PC-9 (cell line): ENCODE measurements around the gene ATXN8OS. TPM values are rescaled to one million over a fixed set of nuclear protein-coding genes. Genes with fewer than 3 reads are reported as not detected.
"Not testable (repeated sequence)": the region's sequence is repeated elsewhere in the genome, so short reads cannot be mapped to it uniquely, and the experiment has no call there.

Experiments used
- BruUV-seq: library from RNA; stranded (reverse); fragments of 400-500 nt; replicated peaks from 2 replicates; lab custom pipeline; 2021; lab: Mats Ljungman, UMichigan
- CTCF ChIA-PET: fragments of 300-600 bp; sonication (Branson Sonifier 250); formaldehyde crosslinking; loops from one replicate; lab custom pipeline; 2022; ENCODE audit warnings: antibody characterized with exemption; lab: Charles Lee
- POLR2A ChIA-PET: fragments of 300-600 bp; sonication (Branson Sonifier 250); formaldehyde crosslinking; loops from one replicate; lab custom pipeline; 2022; ENCODE audit warnings: antibody characterized with exemption; ENCODE audit not compliant: unreplicated experiment; lab: Charles Lee
- DNase-seq, 2 experiments: peaks; one replicate each; pipeline versions ENCODE4 v3.0.0 to v3.0.0-alpha.2; 2015 to 2022; ENCODE audit warnings: mixed read lengths in 1 of 2
- H2AFZ ChIP-seq: fragments of 200-600 bp; sonication (generic); 2 replicates; pipeline ENCODE4 v1.8.1; 2017; ENCODE audit warnings: antibody characterized with exemption
- H3F3A ChIP-seq: fragments of 200-600 bp; sonication (generic); 2 replicates; pipeline ENCODE4 v1.8.1; 2017; ENCODE audit warnings: antibody characterized with exemption, mild to moderate bottlenecking, low read depth; ENCODE audit not compliant: insufficient read depth
- H3K27ac ChIP-seq: fragments of 200-600 bp; sonication (generic); 2 replicates; pipeline ENCODE4 v1.6.1; 2016; ENCODE audit warnings: mixed run types
- H3K27me3 ChIP-seq: fragments of 200-600 bp; sonication (generic); 2 replicates; pipeline ENCODE4 v1.6.1; 2016; ENCODE audit warnings: low read depth, mixed run types; ENCODE audit not compliant: insufficient read depth
- H3K36me3 ChIP-seq: fragments of 200-600 bp; sonication (generic); 2 replicates; pipeline ENCODE4 v1.6.1; 2016; ENCODE audit warnings: low read depth, mixed run types
- H3K4me1 ChIP-seq: fragments of 200-600 bp; sonication (generic); replicated peaks from 2 replicates; pipeline ENCODE4 v1.6.1; 2016; ENCODE audit warnings: mixed run types; ENCODE audit not compliant: insufficient read depth
- H3K4me2 ChIP-seq: fragments of 200-600 bp; sonication (generic); 2 replicates; pipeline ENCODE4 v1.6.1; 2017; ENCODE audit warnings: mixed run types
- H3K4me3 ChIP-seq: fragments of 200-600 bp; sonication (generic); 2 replicates; pipeline ENCODE4 v1.6.1; 2016; ENCODE audit warnings: mixed run types
- H3K79me2 ChIP-seq: fragments of 200-600 bp; sonication (generic); 2 replicates; pipeline ENCODE4 v1.6.1; 2017; ENCODE audit warnings: low read depth, mixed run types
- H3K9me2 ChIP-seq: fragments of 200-600 bp; sonication (generic); 2 replicates; pipeline ENCODE4 v1.8.1; 2017; ENCODE audit warnings: mild to moderate bottlenecking; ENCODE audit not compliant: insufficient read depth
- H3K9me3 ChIP-seq: fragments of 200-600 bp; sonication (generic); 2 replicates; pipeline ENCODE4 v1.8.1; 2016; ENCODE audit warnings: low read depth; ENCODE audit not compliant: insufficient read depth
- H4K20me1 ChIP-seq: fragments of 200-600 bp; sonication (generic); 2 replicates; pipeline ENCODE4 v1.8.1; 2017; ENCODE audit not compliant: insufficient read depth
- CTCF ChIP-seq: fragments of 200-600 bp; sonication (generic); conservative IDR thresholded peaks from 2 replicates; pipeline ENCODE4 v1.6.1; 2017; ENCODE audit warnings: mixed run types, antibody characterized with exemption, mild to moderate bottlenecking, moderate library complexity
- EZH2 ChIP-seq: fragments of 200-600 bp; sonication (generic); IDR thresholded peaks from 2 replicates; pipeline ENCODE4 v1.8.0; 2017; ENCODE audit warnings: antibody characterized with exemption, low read depth
- intact Hi-C: fragments of 100-400 bp; cut with micrococcal nuclease; formaldehyde crosslinking; loops from one replicate; pipeline ENCODE4 v1.10.0; 2022; ENCODE audit not compliant: unreplicated experiment
- total RNA-seq: library from RNA; stranded (reverse); gene quantifications from 2 replicates; pipeline ENCODE4 v1.2.3, GENCODE V29; 2021

The ATXN8OS gene
- total RNA-seq, 1 experiment from 2014 or later: not detected

GRCh38 chr13:70117338-70117905, 9.8 kb downstream of the ATXN8OS start:
- no peaks in the 10 kb centered on the region for H3K4me1 ChIP-seq
- no peak overlapping the region for H3K27ac ChIP-seq
- DNase-seq: no peak
- H4K20me1 ChIP-seq: no peaks in the 10 kb centered on the region
- no peaks in the 10 kb centered on the region for H3F3A ChIP-seq
- no peaks in the 10 kb centered on the region for H3K9me3 ChIP-seq
- H3K79me2 ChIP-seq: no peaks in the 10 kb centered on the region
- TF ChIP-seq EZH2: no peak
- TF ChIP-seq CTCF: no peak
- no peaks in the 10 kb centered on the region for H3K36me3 ChIP-seq
- intact Hi-C loops: no loop called here
- H3K4me2 ChIP-seq: no peak overlapping the region
- H3K9me2 ChIP-seq: no peaks in the 10 kb centered on the region
- ChIA-PET POLR2A (no interaction called here), CTCF (no interaction called here)
- H3K27me3 ChIP-seq: no peaks in the 10 kb centered on the region
- no TSS peak for BruUV-seq
- H3K4me3 ChIP-seq: no peak overlapping the region
- H2AFZ ChIP-seq: no peak overlapping the region

- ChIA-PET CTCF (no interaction called here), POLR2A (no interaction called here)
- DNase-seq: no peak
Observed at GRCh38 chr13:70125693-70126092, 18.1 kb downstream of the ATXN8OS start.

GRCh38 chr13:70128098-70128497, 20.5 kb downstream of the ATXN8OS start:
- ChIA-PET POLR2A (no interaction called here), CTCF (no interaction called here)
- BruUV-seq: no TSS peak
- H3K36me3 ChIP-seq: no peaks in the 10 kb centered on the region
- no peaks in the 10 kb centered on the region for H4K20me1 ChIP-seq
- no peaks in the 10 kb centered on the region for H3K4me1 ChIP-seq
- TF ChIP-seq CTCF: no peak
- no peak for TF ChIP-seq EZH2
- no peaks in the 10 kb centered on the region for H3F3A ChIP-seq
- H2AFZ ChIP-seq: no peak overlapping the region
- H3K4me2 ChIP-seq: no peak overlapping the region
- H3K79me2 ChIP-seq: no peaks in the 10 kb centered on the region
- no peak overlapping the region for H3K27ac ChIP-seq
- no peaks in the 10 kb centered on the region for H3K27me3 ChIP-seq
- H3K9me2 ChIP-seq: no peaks in the 10 kb centered on the region
- no peaks in the 10 kb centered on the region for H3K9me3 ChIP-seq
- DNase-seq: no peak
- intact Hi-C loops: no loop called here
- no peak overlapping the region for H3K4me3 ChIP-seq

More at GRCh38 chr13:70125693-70126092, 18.1 kb downstream of the ATXN8OS start:
- BruUV-seq: no TSS peak
- H3K4me2 ChIP-seq: no peak overlapping the region
- no peak overlapping the region for H3K4me3 ChIP-seq
- intact Hi-C loops: no loop called here
- no peaks in the 10 kb centered on the region for H3K27me3 ChIP-seq
- no peaks in the 10 kb centered on the region for H3F3A ChIP-seq
- no peaks in the 10 kb centered on the region for H3K4me1 ChIP-seq
- TF ChIP-seq EZH2 (no peak), CTCF (no peak)
- H3K27ac ChIP-seq: no peak overlapping the region
- H3K36me3 ChIP-seq: no peaks in the 10 kb centered on the region
- no peak overlapping the region for H2AFZ ChIP-seq
- H4K20me1 ChIP-seq: no peaks in the 10 kb centered on the region
- no peaks in the 10 kb centered on the region for H3K9me2 ChIP-seq
- H3K79me2 ChIP-seq: no peaks in the 10 kb centered on the region
- H3K9me3 ChIP-seq: no peaks in the 10 kb centered on the region

GRCh38 chr13:70142658-70143057, 35.0 kb downstream of the ATXN8OS start:
- BruUV-seq, H3K79me2 ChIP-seq, H3F3A ChIP-seq, H3K36me3 ChIP-seq, H3K9me3 ChIP-seq, CTCF ChIA-PET, H3K4me1 ChIP-seq, DNase-seq, H3K4me3 ChIP-seq, intact Hi-C loops, H3K4me2 ChIP-seq, H4K20me1 ChIP-seq, POLR2A ChIA-PET, H2AFZ ChIP-seq, H3K27ac ChIP-seq, H3K27me3 ChIP-seq, H3K9me2 ChIP-seq: not testable (repeated sequence)
